Progenitor cell of endocrine pancreas (in vitro differentiated cells): ENCODE results near the gene PACSIN1. TPM values are rescaled to one million over a fixed set of nuclear protein-coding genes. Genes with fewer than 3 reads are reported as not detected.
A peak's percentile ranks its signal among the peaks of the same experiment; 100 is the strongest.

Source experiments
- DNase-seq: peaks from one replicate; pipeline ENCODE4 v3.0.0; 2021; ENCODE audit warnings: low spot score; ENCODE audit not compliant: unreplicated experiment
- H3K27ac Mint-ChIP-seq: 2 replicates; pipeline ENCODE4 v1.8.0; 2021; ENCODE audit warnings: mild to moderate bottlenecking, moderate library complexity, mixed read lengths
- H3K27me3 Mint-ChIP-seq: 2 replicates; pipeline ENCODE4 v1.8.0; 2021; ENCODE audit warnings: mixed read lengths
- H3K36me3 Mint-ChIP-seq: 2 replicates; pipeline ENCODE4 v1.8.0; 2022; ENCODE audit warnings: mixed read lengths; ENCODE audit not compliant: insufficient read depth
- H3K4me1 Mint-ChIP-seq: 2 replicates; pipeline ENCODE4 v1.8.0; 2021; ENCODE audit warnings: low read depth, mixed read lengths
- H3K4me3 Mint-ChIP-seq: 2 replicates; pipeline ENCODE4 v1.8.0; 2021; ENCODE audit warnings: low read depth, mild to moderate bottlenecking, moderate library complexity, mixed read lengths
- H3K9me3 Mint-ChIP-seq: 2 replicates; pipeline ENCODE4 v1.8.0; 2021; ENCODE audit warnings: low read depth, mixed read lengths
- CTCF ChIP-seq: fragments of 200-600 bp; sonication (generic); IDR thresholded peaks from one replicate; pipeline ENCODE4 v1.5.0; 2021; ENCODE audit warnings: antibody characterized with exemption, mild to moderate bottlenecking; ENCODE audit not compliant: unreplicated experiment
- total RNA-seq: library from RNA; stranded (reverse); gene quantifications from 2 replicates; pipeline ENCODE4 v1.2.1, GENCODE V29; 2021

The PACSIN1 gene
- total RNA-seq, 1 donor from 2014 or later = 0.72 TPM

GRCh38 chr6:34553750-34554149 is 87.9 kb downstream of the PACSIN1 start:
- DNase-seq = no peak
- Mint-ChIP-seq H3K4me1 (peaks cover 13% of the 10 kb centered on the region), H3K27me3 (peaks cover 25% of the 10 kb centered on the region), H3K9me3 (no peaks in the 10 kb centered on the region), H3K27ac (no peak overlapping the region), H3K36me3 (no peaks in the 10 kb centered on the region), H3K4me3 (no peak overlapping the region)
- TF ChIP-seq CTCF = no peak

GRCh38 chr6:34554291-34555006 is 88.6 kb downstream of the PACSIN1 start:
- no peaks in the 10 kb centered on the region for H3K9me3 Mint-ChIP-seq
- no peaks in the 10 kb centered on the region for H3K36me3 Mint-ChIP-seq
- peaks cover 24% of the 10 kb centered on the region for H3K27me3 Mint-ChIP-seq
- TF ChIP-seq CTCF = no peak
- peaks cover 13% of the 10 kb centered on the region for H3K4me1 Mint-ChIP-seq
- DNase-seq = no peak
- H3K4me3 Mint-ChIP-seq = no peak overlapping the region
- H3K27ac Mint-ChIP-seq = no peak overlapping the region

- Mint-ChIP-seq H3K27me3 (peaks cover 26% of the 10 kb centered on the region), H3K4me1 (peaks cover 17% of the 10 kb centered on the region), H3K27ac (no peak overlapping the region), H3K9me3 (no peaks in the 10 kb centered on the region), H3K4me3 (no peak overlapping the region), H3K36me3 (no peaks in the 10 kb centered on the region)
- no peak for TF ChIP-seq CTCF
- no peak for DNase-seq
Observed at GRCh38 chr6:34555007-34555322, 89.1 kb downstream of the PACSIN1 start.

GRCh38 chr6:34555328-34555727 is 89.5 kb downstream of the PACSIN1 start:
- Mint-ChIP-seq H3K9me3 (no peaks in the 10 kb centered on the region), H3K4me3 (no peak overlapping the region), H3K27ac (no peak overlapping the region), H3K27me3 (peaks cover 30% of the 10 kb centered on the region), H3K36me3 (no peaks in the 10 kb centered on the region), H3K4me1 (peaks cover 21% of the 10 kb centered on the region)
- no peak for DNase-seq
- TF ChIP-seq CTCF = no peak

- TF ChIP-seq CTCF = peak; percentile 42
- no peak for DNase-seq
- Mint-ChIP-seq H3K4me3 (no peak within 1 kb of the TSS), H3K9me3 (no peaks in the 10 kb centered on the region), H3K36me3 (no peaks in the 10 kb centered on the region), H3K27me3 (peaks cover 33% of the 10 kb centered on the region), H3K4me1 (peaks cover 24% of the 10 kb centered on the region), H3K27ac (no peak within 1 kb of the TSS)
Observed at GRCh38 chr6:34556031-34556471, 90.2 kb downstream of the PACSIN1 start, which contains the start of gene SPDEF. TSS of gene SPDEF (minus strand) at chr6:34556329. CDS start at chr6:34544455, 11,874 bp downstream.
